HG03064 (cell line): ENCODE data around the gene ASTN2.

Experiments used
- ATAC-seq: cut with Tn5 transposase; IDR thresholded peaks from one replicate; pipeline ENCODE4 v1.9.1; 2021; ENCODE audit warnings: low read depth; ENCODE audit not compliant: unreplicated experiment

The ASTN2 gene

GRCh38 chr9:116986015-116986414, 428.8 kb downstream of the ASTN2 start:
- ATAC-seq, result no peak

GRCh38 chr9:116985596-116985995, 429.3 kb downstream of the ASTN2 start:
- ATAC-seq, result no peak

- ATAC-seq, result no peak
Measured at GRCh38 chr9:116984111-116984510, 430.7 kb downstream of the ASTN2 start.

- no peak for ATAC-seq
Measured at GRCh38 chr9:116980582-116981120, 434.2 kb downstream of the ASTN2 start.

- ATAC-seq, result no peak
Measured at GRCh38 chr9:116979456-116979855, 435.4 kb downstream of the ASTN2 start.

- no peak for ATAC-seq
Measured at GRCh38 chr9:116978155-116978554, 436.7 kb downstream of the ASTN2 start.

- ATAC-seq, result no peak
Measured at GRCh38 chr9:116975126-116975525, 439.7 kb downstream of the ASTN2 start.

- ATAC-seq, result no peak
Measured at GRCh38 chr9:116966199-116966598, 448.7 kb downstream of the ASTN2 start.

- no peak for ATAC-seq
Measured at GRCh38 chr9:116964258-116964657, 450.6 kb downstream of the ASTN2 start.

- ATAC-seq, result no peak
Measured at GRCh38 chr9:116959809-116960208, 455.0 kb downstream of the ASTN2 start.

- no peak for ATAC-seq
Measured at GRCh38 chr9:116958881-116959280, 456.0 kb downstream of the ASTN2 start.

- no peak for ATAC-seq
Measured at GRCh38 chr9:116954731-116955130, 460.1 kb downstream of the ASTN2 start.

- ATAC-seq, result no peak
Measured at GRCh38 chr9:116953271-116953670, 461.6 kb downstream of the ASTN2 start.

- no peak for ATAC-seq
Measured at GRCh38 chr9:116952436-116952810, 462.4 kb downstream of the ASTN2 start.

GRCh38 chr9:116951588-116952435, 463.0 kb downstream of the ASTN2 start:
- peak; percentile 78 for ATAC-seq

- no peak for ATAC-seq
Measured at GRCh38 chr9:116945817-116946216, 469.0 kb downstream of the ASTN2 start.

GRCh38 chr9:116944714-116945534, 469.9 kb downstream of the ASTN2 start:
- no peak for ATAC-seq

GRCh38 chr9:116943970-116944369, 470.9 kb downstream of the ASTN2 start:
- no peak for ATAC-seq

GRCh38 chr9:116942593-116943061, 472.2 kb downstream of the ASTN2 start:
- no peak for ATAC-seq

- ATAC-seq, result no peak
Measured at GRCh38 chr9:116941266-116941665, 473.6 kb downstream of the ASTN2 start.

- no peak for ATAC-seq
Measured at GRCh38 chr9:116940614-116941215, 474.1 kb downstream of the ASTN2 start.
